ENCODE measurements around the gene ATG9B. TPM values are rescaled to one million over a fixed set of nuclear protein-coding genes. Genes with fewer than 3 reads are reported as not detected.
"Not testable (repeated sequence)": the region's sequence is repeated elsewhere in the genome, so short reads cannot be mapped to it uniquely, and the experiment has no call there.

ATG9B gene
- polyA plus RNA-seq, 1 of the 3 experiments (the other 2 are of a cell fraction), result 0.67 TPM

GRCh38 chr7:151012031-151012692 is 12.1 kb downstream of the ATG9B start:
- Histone ChIP-seq H3K4me1 (ENCODE audit: control insufficient read depth in 1 of 2, insufficient read depth in 2 of 2, low read depth in 1 of 2, low read length in 1 of 2) (peaks cover 0 to 31% of the 10 kb centered on the region in 2 experiments; a peak in 1 of 4 replicates), H3K9me3 (no peaks in the 10 kb centered on the region), H2AFZ (ENCODE audit: low read depth) (no peak overlapping the region), H3K36me3 (replicated peaks in 1 of 2; ENCODE audit: control insufficient read depth in 1 of 2, insufficient read depth in 2 of 2, low read length in 1 of 2) (no peaks in the 10 kb centered on the region), H3K27ac (ENCODE audit: low read depth in 2 of 2, low read length in 1 of 2) (no peak overlapping the region), H4K20me1 (ENCODE audit: insufficient read depth) (no peaks in the 10 kb centered on the region), H3K4me2 (no peak overlapping the region), H3K9me2 (no peaks in the 10 kb centered on the region), H3K27me3 (ENCODE audit: insufficient read depth) (no peaks in the 10 kb centered on the region), H3F3A (replicated peaks; ENCODE audit: insufficient read depth) (no peaks in the 10 kb centered on the region), H3K9ac (no peak overlapping the region), H3K4me3 (ENCODE audit: low read depth in 2 of 2, low read length in 1 of 2) (no peak overlapping the region), H3K79me2 (ENCODE audit: insufficient read depth) (no peaks in the 10 kb centered on the region)
- ChIA-PET POLR2A (interaction anchor here (1.0 kb wide), 1 partner anchor 75 kb away, joined by 3 read pairs; no protein-coding TSS in a partner anchor), CTCF (interaction anchor here (0.7 to 11.3 kb wide), 34 partner anchors 10 to 644 kb away, joined by 3 to 151 read pairs (median 4); partner anchors contain the start of genes ABCB8, ATG9B, FASTK and NOS3)
- TF ChIP-seq EP300 (IDR thresholded peaks at IDR 0.05; ENCODE audit: borderline replicate concordance in 1 of 2, low read depth in 1 of 2, low read length in 1 of 2) (no peak), POLR2AphosphoS5 (IDR thresholded peaks at IDR 0.05; ENCODE audit: low read depth, low read length) (no peak), IRF3 (IDR thresholded peaks at IDR 0.05; ENCODE audit: low read depth, low read length) (no peak), FOSL2 (IDR thresholded peaks at IDR 0.05; ENCODE audit: borderline replicate concordance, low read depth) (no peak), YY1 (IDR thresholded peaks at IDR 0.05; ENCODE audit: low read depth) (no peak)
- no peak for DNase-seq
- WGBS (ENCODE audit: low lambda C conversion rate), result 75% methylated on average over 6 of the region's 6 CpGs

- DNase-seq, result not testable (repeated sequence)
- 81% methylated on average over 12 of the region's 12 CpGs for WGBS (ENCODE audit: low lambda C conversion rate)
These were observed 12.7 kb downstream of the ATG9B start for GRCh38 chr7:151011616-151012015.

GRCh38 chr7:151011097-151011409 is 13.2 kb downstream of the ATG9B start:
- H3K4me2 ChIP-seq, result no peak overlapping the region
- H3K4me1 ChIP-seq (ENCODE audit: control insufficient read depth in 1 of 2, insufficient read depth in 2 of 2, low read depth in 1 of 2, low read length in 1 of 2), result peaks cover 0 to 30% of the 10 kb centered on the region in 2 experiments; a peak in 1 of 4 replicates
- H3K9me3 ChIP-seq, result no peaks in the 10 kb centered on the region
- no peaks in the 10 kb centered on the region for H3K9me2 ChIP-seq
- H3K79me2 ChIP-seq (ENCODE audit: insufficient read depth), result no peaks in the 10 kb centered on the region
- H3K9ac ChIP-seq, result no peak overlapping the region
- H4K20me1 ChIP-seq (ENCODE audit: insufficient read depth), result no peaks in the 10 kb centered on the region
- no peaks in the 10 kb centered on the region for H3F3A ChIP-seq (replicated peaks; ENCODE audit: insufficient read depth)
- 75% methylated on average over 1 of the region's 1 CpG for WGBS (ENCODE audit: low lambda C conversion rate)
- H3K27me3 ChIP-seq (ENCODE audit: insufficient read depth), result 0 out of 2 replicates have a peak, but pooled peaks cover under 1% of the 10 kb centered on the region
- no peak overlapping the region for H3K27ac ChIP-seq (ENCODE audit: low read depth in 2 of 2, low read length in 1 of 2)
- ChIA-PET POLR2A (interaction anchor here (0.6 kb wide), 1 partner anchor 12 kb away, joined by 3 read pairs; no protein-coding TSS in a partner anchor), CTCF (interaction anchor here (0.7 to 11.3 kb wide), 17 partner anchors 10 to 643 kb away, joined by 3 to 151 read pairs (median 5); partner anchors contain the start of genes ATG9B, FASTK, GBX1 and NOS3)
- no peak for DNase-seq
- H3K36me3 ChIP-seq (replicated peaks in 1 of 2; ENCODE audit: control insufficient read depth in 1 of 2, insufficient read depth in 2 of 2, low read length in 1 of 2), result no peaks in the 10 kb centered on the region
- no peak overlapping the region for H2AFZ ChIP-seq (ENCODE audit: low read depth)
- no peak overlapping the region for H3K4me3 ChIP-seq (ENCODE audit: low read depth in 2 of 2, low read length in 1 of 2)
- TF ChIP-seq RCOR1 (IDR thresholded peaks at IDR 0.05; ENCODE audit: low read length) (no peak), MAX (IDR thresholded peaks at IDR 0.05; ENCODE audit: low read depth) (no peak), CHD2 (IDR thresholded peaks at IDR 0.05; ENCODE audit: low read length, partially characterized antibody) (no peak), CTCF (IDR thresholded peaks at IDR 0.05) (no peak), RXRA (IDR thresholded peaks at IDR 0.05; ENCODE audit: borderline replicate concordance, low read depth) (no peak), GABPA (IDR thresholded peaks at IDR 0.05; ENCODE audit: low read depth) (no peak), YY1 (IDR thresholded peaks at IDR 0.05; ENCODE audit: low read depth) (no peak), NRF1 (IDR thresholded peaks at IDR 0.05; ENCODE audit: low read depth, low read length) (no peak), TEAD4 (IDR thresholded peaks at IDR 0.05; ENCODE audit: borderline replicate concordance, insufficient read depth) (no peak)

More at GRCh38 chr7:151011616-151012015, 12.7 kb downstream of the ATG9B start:
- not testable (repeated sequence) for H3K36me3 ChIP-seq (replicated peaks in 1 of 2; ENCODE audit: control insufficient read depth in 1 of 2, insufficient read depth in 2 of 2, low read length in 1 of 2); H3K9me3 ChIP-seq; H3K27ac ChIP-seq (ENCODE audit: low read depth in 2 of 2, low read length in 1 of 2); H2AFZ ChIP-seq (ENCODE audit: low read depth); H3K9me2 ChIP-seq; H3K79me2 ChIP-seq (ENCODE audit: insufficient read depth); H3F3A ChIP-seq (replicated peaks; ENCODE audit: insufficient read depth); H3K4me3 ChIP-seq (ENCODE audit: low read depth in 2 of 2, low read length in 1 of 2); H3K9ac ChIP-seq; H3K27me3 ChIP-seq (ENCODE audit: insufficient read depth); H4K20me1 ChIP-seq (ENCODE audit: insufficient read depth); H3K4me2 ChIP-seq
- POLR2A ChIA-PET, result interaction anchor here (0.6 kb wide), 1 partner anchor 11 kb away, joined by 3 read pairs; no protein-coding TSS in a partner anchor
- CTCF ChIA-PET, result interaction anchor here (0.9 to 11.3 kb wide), 14 partner anchors 20 to 644 kb away, joined by 3 to 151 read pairs (median 4); partner anchors contain the start of genes FASTK, GBX1 and NOS3
- H3K4me1 ChIP-seq (ENCODE audit: control insufficient read depth in 1 of 2, insufficient read depth in 2 of 2, low read depth in 1 of 2, low read length in 1 of 2), result peaks cover 0 to 30% of the 10 kb centered on the region in 2 experiments; a peak in 1 of 4 replicates
